Measurements from ENCODE around the gene CRAT.

CRAT gene

GRCh38 chr9:129093602-129094386, 16.8 kb downstream of the CRAT start:
- DNase-seq (ENCODE audit: low read depth in 2 of 3, low spot score in 1 of 3), result no peak

- no peak for DNase-seq (ENCODE audit: low read depth in 2 of 3, low spot score in 1 of 3)
Observed at GRCh38 chr9:129089246-129089645, 21.3 kb downstream of the CRAT start.

GRCh38 chr9:129084087-129084486, 26.5 kb downstream of the CRAT start:
- DNase-seq (ENCODE audit: low read depth in 2 of 3, low spot score in 1 of 3), result no peak

GRCh38 chr9:129081388-129081904, 29.1 kb downstream of the CRAT start:
- DNase-seq (ENCODE audit: low read depth in 2 of 3, low spot score in 1 of 3), result peak in 1 of 3 donors; percentile 11

GRCh38 chr9:129080601-129081387, 29.8 kb downstream of the CRAT start, which contains the start of gene DOLPP1:
TSS of gene DOLPP1 (plus strand) at chr9:129081111. CDS start at chr9:129081132, 21 bp downstream.
- peak; percentile 95 to 99 (median 98) for DNase-seq (ENCODE audit: low read depth in 2 of 3, low spot score in 1 of 3)

GRCh38 chr9:129080298-129080600, 30.3 kb downstream of the CRAT start:
- no peak for DNase-seq (ENCODE audit: low read depth in 2 of 3, low spot score in 1 of 3)

- no peak for DNase-seq (ENCODE audit: low read depth in 2 of 3, low spot score in 1 of 3)
Observed at GRCh38 chr9:129079829-129080228, 30.8 kb downstream of the CRAT start.

- no peak for DNase-seq (ENCODE audit: low read depth in 2 of 3, low spot score in 1 of 3)
Observed at GRCh38 chr9:129078691-129079503, 31.7 kb downstream of the CRAT start.

GRCh38 chr9:129077236-129077635, 33.4 kb downstream of the CRAT start:
- no peak for DNase-seq (ENCODE audit: low read depth in 2 of 3, low spot score in 1 of 3)

GRCh38 chr9:129076640-129077037, 34.0 kb downstream of the CRAT start:
- DNase-seq (ENCODE audit: low read depth in 2 of 3, low spot score in 1 of 3), result no peak

GRCh38 chr9:129075996-129076639, 34.5 kb downstream of the CRAT start:
- no peak for DNase-seq (ENCODE audit: low read depth in 2 of 3, low spot score in 1 of 3)

- no peak for DNase-seq (ENCODE audit: low read depth in 2 of 3, low spot score in 1 of 3)
Observed at GRCh38 chr9:129074106-129074505, 36.5 kb downstream of the CRAT start.

GRCh38 chr9:129073404-129073803, 37.2 kb downstream of the CRAT start:
- DNase-seq (ENCODE audit: low read depth in 2 of 3, low spot score in 1 of 3), result no peak

- DNase-seq (ENCODE audit: low read depth in 2 of 3, low spot score in 1 of 3), result no peak
Observed at GRCh38 chr9:129072171-129072570, 38.4 kb downstream of the CRAT start.

- DNase-seq (ENCODE audit: low read depth in 2 of 3, low spot score in 1 of 3), result no peak
Observed at GRCh38 chr9:129071526-129072126, 39.0 kb downstream of the CRAT start.

GRCh38 chr9:129070696-129071525, 39.7 kb downstream of the CRAT start:
- no peak for DNase-seq (ENCODE audit: low read depth in 2 of 3, low spot score in 1 of 3)

- no peak for DNase-seq (ENCODE audit: low read depth in 2 of 3, low spot score in 1 of 3)
Observed at GRCh38 chr9:129069862-129070641, 40.5 kb downstream of the CRAT start.

- peak; percentile 15 to 39 (median 29) for DNase-seq (ENCODE audit: low read depth in 2 of 3, low spot score in 1 of 3)
Observed at GRCh38 chr9:129068990-129069861, 41.4 kb downstream of the CRAT start.
